SU-DHL-6 (cell line): ENCODE measurements around the gene CD180.

Experiments used
- H2AFZ ChIP-seq: fragments of 200-600 bp; sonication (generic); 2 replicates; pipeline ENCODE4 v1.6.1; 2014; ENCODE audit warnings: low read depth, mild to moderate bottlenecking, moderate library complexity, mixed read lengths, antibody characterized with exemption, low read length; ENCODE audit not compliant: severe bottlenecking
- H3F3A ChIP-seq: fragments of 200-600 bp; shearing (Covaris generic); 2 replicates; pipeline ENCODE4 v1.6.0; 2016; ENCODE audit warnings: antibody characterized with exemption, mild to moderate bottlenecking; ENCODE audit not compliant: insufficient read depth
- H3K27ac ChIP-seq: fragments of 200-600 bp; sonication (generic); 2 replicates; pipeline ENCODE4 v1.5.1; 2016; ENCODE audit warnings: low read depth, mild to moderate bottlenecking, low read length, moderate library complexity, mixed read lengths
- H3K27me3 ChIP-seq: fragments of 200-600 bp; sonication (generic), shearing (Covaris generic); 2 replicates; pipeline ENCODE4 v1.6.0; 2014; ENCODE audit warnings: mild to moderate bottlenecking, low read length
- H3K36me3 ChIP-seq: fragments of 200-600 bp; sonication (generic); 2 replicates; pipeline ENCODE4 v1.6.1; 2014; ENCODE audit warnings: mild to moderate bottlenecking, low read length, mixed read lengths
- H3K4me2 ChIP-seq: fragments of 300-600, 200-600 bp; shearing (Covaris generic), sonication (generic); 2 replicates; pipeline ENCODE4 v1.6.0; 2014; ENCODE audit warnings: low read length, low read depth, mild to moderate bottlenecking; ENCODE audit not compliant: poor library complexity, severe bottlenecking
- H3K4me3 ChIP-seq: fragments of 200-600 bp; sonication (generic); 2 replicates; pipeline ENCODE4 v1.5.1; 2014; ENCODE audit warnings: antibody characterized with exemption, low read length, mild to moderate bottlenecking, mixed read lengths; ENCODE audit not compliant: insufficient read depth, poor library complexity, severe bottlenecking
- H3K79me2 ChIP-seq: fragments of 200-600 bp; sonication (generic); 2 replicates; pipeline ENCODE4 v1.6.1; 2014; ENCODE audit warnings: mild to moderate bottlenecking, low read length, moderate library complexity; ENCODE audit not compliant: insufficient read depth
- H3K9ac ChIP-seq: fragments of 200-600 bp; sonication (generic); 2 replicates; pipeline ENCODE4 v1.7.0; 2014; ENCODE audit warnings: mild to moderate bottlenecking, low read length
- H3K9me2 ChIP-seq: fragments of 200-600 bp; sonication (generic); replicated peaks from 2 replicates; pipeline ENCODE4 v1.6.1; 2014; ENCODE audit warnings: low read length; ENCODE audit not compliant: insufficient read depth
- H3K9me3 ChIP-seq: fragments of 200-600 bp; sonication (generic); 2 replicates; pipeline ENCODE4 v1.6.1; 2014; ENCODE audit warnings: low read length, mixed read lengths; ENCODE audit not compliant: insufficient read depth
- H4K20me1 ChIP-seq: fragments of 200-600 bp; sonication (generic); 2 replicates; pipeline ENCODE4 v1.6.1; 2014; ENCODE audit warnings: low read depth, mild to moderate bottlenecking, antibody characterized with exemption, low read length, moderate library complexity, mixed read lengths
- CTCF ChIP-seq: fragments of 200-600 bp; sonication (generic); IDR thresholded peaks from one replicate; pipeline ENCODE4 v1.5.1; 2017; ENCODE audit warnings: antibody characterized with exemption, mild to moderate bottlenecking, low read length, moderate library complexity; ENCODE audit not compliant: insufficient read depth, poor library complexity, severe bottlenecking
- EZH2phosphoT487 ChIP-seq: fragments of 200-600 bp; sonication (generic), shearing (Covaris generic); conservative IDR thresholded peaks from 2 replicates; pipeline ENCODE4 v1.6.1; 2018; ENCODE audit warnings: mild to moderate bottlenecking, antibody characterized with exemption, low read length, moderate library complexity, mixed read lengths

CD180 gene

GRCh38 chr5:67139030-67139429 is 57.6 kb downstream of the CD180 start:
- no peaks in the 10 kb centered on the region for H3K9me2 ChIP-seq
- no peaks in the 10 kb centered on the region for H3K79me2 ChIP-seq
- H3K9me3 ChIP-seq, result no peaks in the 10 kb centered on the region
- TF ChIP-seq EZH2phosphoT487 (no peak), CTCF (no peak)
- H4K20me1 ChIP-seq, result no peaks in the 10 kb centered on the region
- no peak overlapping the region for H3K4me2 ChIP-seq
- H2AFZ ChIP-seq, result no peak overlapping the region
- no peaks in the 10 kb centered on the region for H3K36me3 ChIP-seq
- H3K27me3 ChIP-seq, result no peaks in the 10 kb centered on the region
- no peak overlapping the region for H3K9ac ChIP-seq
- H3F3A ChIP-seq, result no peaks in the 10 kb centered on the region
- no peak overlapping the region for H3K27ac ChIP-seq
- no peak overlapping the region for H3K4me3 ChIP-seq

GRCh38 chr5:67135381-67135984 is 61.1 kb downstream of the CD180 start:
- no peaks in the 10 kb centered on the region for H3F3A ChIP-seq
- H3K36me3 ChIP-seq, result no peaks in the 10 kb centered on the region
- no peak overlapping the region for H3K4me3 ChIP-seq
- H3K9me3 ChIP-seq, result no peaks in the 10 kb centered on the region
- H4K20me1 ChIP-seq, result no peaks in the 10 kb centered on the region
- no peak overlapping the region for H3K27ac ChIP-seq
- TF ChIP-seq EZH2phosphoT487, result no peak
- no peak for TF ChIP-seq CTCF
- H3K9me2 ChIP-seq, result no peaks in the 10 kb centered on the region
- no peak overlapping the region for H3K4me2 ChIP-seq
- H3K27me3 ChIP-seq, result no peaks in the 10 kb centered on the region
- no peak overlapping the region for H3K9ac ChIP-seq
- no peak overlapping the region for H2AFZ ChIP-seq
- no peaks in the 10 kb centered on the region for H3K79me2 ChIP-seq

- TF ChIP-seq EZH2phosphoT487 (no peak), CTCF (no peak)
- H3K4me3 ChIP-seq, result no peak overlapping the region
Measured at GRCh38 chr5:67133776-67134175, 62.8 kb downstream of the CD180 start.

More at GRCh38 chr5:67133776-67134175, 62.8 kb downstream of the CD180 start:
- Histone ChIP-seq H3K4me2 (no peak overlapping the region), H3K9me2 (no peaks in the 10 kb centered on the region), H3K36me3 (no peaks in the 10 kb centered on the region), H3K27me3 (no peaks in the 10 kb centered on the region), H3F3A (no peaks in the 10 kb centered on the region), H4K20me1 (no peaks in the 10 kb centered on the region), H3K9ac (no peak overlapping the region), H3K79me2 (no peaks in the 10 kb centered on the region), H3K27ac (no peak overlapping the region), H3K9me3 (no peaks in the 10 kb centered on the region), H2AFZ (no peak overlapping the region)
